H54 (cell line): ENCODE results near the gene TENM3.

Source experiments
- DNase-seq: peaks from one replicate; pipeline ENCODE4 v3.0.0; 2011; ENCODE audit warnings: low spot score, mixed read lengths; ENCODE audit not compliant: insufficient read length
- FAIRE-seq: peaks from 3 replicates; lab custom pipeline; 2011; peaks lifted over from hg19 to GRCh38; lab: Jason Lieb, UNC
- POLR2A ChIP-seq: IDR thresholded peaks from 2 replicates; pipeline ENCODE4 v1.6.1; 2011; ENCODE audit warnings: low read depth, mild to moderate bottlenecking, low read length

TENM3 gene

DNA sequence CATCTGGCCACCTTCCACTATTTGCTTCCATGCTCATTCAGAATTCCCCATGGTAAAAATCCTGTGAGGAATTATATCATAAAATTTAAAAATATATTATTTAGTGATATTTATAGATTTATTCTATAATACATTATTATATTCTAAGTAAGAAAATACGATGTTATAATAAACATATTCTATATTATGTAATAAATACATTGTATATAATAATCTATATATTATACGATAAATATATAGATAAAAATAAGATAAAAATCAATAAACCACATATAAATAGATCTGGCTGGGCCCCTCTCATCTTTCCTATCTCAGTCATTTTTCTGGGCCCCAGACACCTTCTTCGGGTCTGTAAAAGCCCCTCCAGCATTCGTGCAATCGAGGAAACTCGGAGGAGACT lies 605.5 kb downstream of the TENM3 start:
- TF ChIP-seq POLR2A = no peak
- no peak for DNase-seq
- no peak for FAIRE-seq
